Endothelial cell of umbilical vein (primary cell): ENCODE results near the gene SPARC. TPM values are rescaled to one million over a fixed set of nuclear protein-coding genes. Genes with fewer than 3 reads are reported as not detected.

Source experiments
- BruUV-seq: library from RNA; stranded (reverse); fragments of 400-500 nt; replicated peaks from 2 replicates; lab custom pipeline; 2021; lab: Mats Ljungman, UMichigan
- CTCF ChIA-PET: fragments of 300-600, 350-600 bp; sonication (Branson Sonifier 250); formaldehyde crosslinking; loops from one replicate; lab custom pipeline; 2021; ENCODE audit warnings: antibody characterized with exemption, inconsistent platforms; lab: Charles Lee
- POLR2A ChIA-PET: fragments of 300-600, 350-600 bp; sonication (Branson Sonifier 250); formaldehyde crosslinking; loops from one replicate; lab custom pipeline; 2021; ENCODE audit warnings: antibody characterized with exemption, inconsistent platforms; lab: Charles Lee
- DNase-seq: peaks from one replicate; pipeline ENCODE4 v3.0.0-alpha.2; 2011; ENCODE audit warnings: low read depth, low spot score
- FAIRE-seq: peaks from 2 replicates; lab custom pipeline; 2011; peaks lifted over from hg19 to GRCh38; lab: Jason Lieb, UNC
- H2AFZ ChIP-seq: 2 replicates; pipeline ENCODE4 v1.6.0; 2012; ENCODE audit warnings: low read depth, low read length, control low read depth, inconsistent platforms
- H3K27ac ChIP-seq: 2 replicates; pipeline ENCODE4 v1.5.1; 2011; ENCODE audit warnings: low read depth, mild to moderate bottlenecking, control low read depth, low read length, moderate library complexity; ENCODE audit not compliant: insufficient read depth
- H3K27me3 ChIP-seq, 2 experiments: 2 replicates each; pipeline versions ENCODE4 v1.6.0 to v1.6.1; 2011; ENCODE audit warnings: low read length in 2 of 2, mixed read lengths in 1 of 2; ENCODE audit not compliant: control insufficient read depth in 2 of 2, insufficient read depth in 2 of 2
- H3K36me3 ChIP-seq, 2 experiments: 2 replicates in 1 of 2; 3 replicates in 1 of 2; pipeline ENCODE4 v1.5.1; 2011; ENCODE audit warnings: low read length in 2 of 2, mild to moderate bottlenecking in 1 of 2, moderate library complexity in 1 of 2; ENCODE audit not compliant: control insufficient read depth in 2 of 2, insufficient read depth in 2 of 2; ENCODE audit errors: extremely low read depth in 1 of 2
- H3K4me1 ChIP-seq: 3 replicates; pipeline ENCODE4 v1.5.1; 2011; ENCODE audit warnings: mild to moderate bottlenecking, low read length; ENCODE audit not compliant: control insufficient read depth, insufficient read depth; ENCODE audit errors: extremely low read depth
- H3K4me2 ChIP-seq: 2 replicates; pipeline ENCODE4 v1.6.1; 2011; ENCODE audit warnings: low read length, control low read depth, mixed read lengths; ENCODE audit not compliant: insufficient read depth
- H3K4me3 ChIP-seq, 3 experiments: fragments of 200-600 bp in 1 of 3; sonication (generic), shearing (Covaris generic) in 1 of 3; replicated peaks in 1 of 3; 2 replicates each; pipeline ENCODE4 v1.5.1; 2011 to 2016; ENCODE audit warnings: control low read depth in 3 of 3, low read length in 3 of 3, mild to moderate bottlenecking in 2 of 3, inconsistent platforms in 1 of 3, low read depth in 1 of 3, moderate library complexity in 1 of 3; ENCODE audit not compliant: insufficient read depth in 1 of 3
- H3K79me2 ChIP-seq: 2 replicates; pipeline ENCODE4 v1.6.0; 2012; ENCODE audit warnings: low read length, inconsistent platforms; ENCODE audit not compliant: control insufficient read depth, insufficient read depth
- H3K9ac ChIP-seq: replicated peaks from 2 replicates; pipeline ENCODE3; 2011; ENCODE audit warnings: low read length, control low read depth; ENCODE audit not compliant: insufficient read depth; ENCODE audit errors: extremely low read depth
- H3K9me1 ChIP-seq: replicated peaks from 3 replicates; pipeline ENCODE4 v1.6.0; 2011; ENCODE audit warnings: mild to moderate bottlenecking, low read length; ENCODE audit not compliant: control insufficient read depth, insufficient read depth; ENCODE audit errors: extremely low read depth
- H3K9me3 ChIP-seq: replicated peaks from 2 replicates; pipeline ENCODE4 v1.5.1; 2012; ENCODE audit warnings: low read length, inconsistent platforms; ENCODE audit not compliant: control insufficient read depth, insufficient read depth
- H4K20me1 ChIP-seq: replicated peaks from 2 replicates; pipeline ENCODE3; 2011; ENCODE audit warnings: mild to moderate bottlenecking, low read length; ENCODE audit not compliant: control insufficient read depth, insufficient read depth; ENCODE audit errors: extremely low read depth
- CTCF ChIP-seq, 2 donors: IDR thresholded peaks; 1 replicate in 1 of 2; 2 replicates in 1 of 2; pipeline ENCODE4 v1.5.1; 2011; ENCODE audit warnings: low read length in 2 of 2, mild to moderate bottlenecking in 2 of 2, moderate library complexity in 2 of 2, control low read depth in 1 of 2, inconsistent platforms in 1 of 2, low read depth in 1 of 2; ENCODE audit not compliant: insufficient read depth in 1 of 2; ENCODE audit errors: extremely low read depth in 1 of 2
- EZH2 ChIP-seq: IDR thresholded peaks from 2 replicates; pipeline ENCODE4 v1.6.1; 2012; ENCODE audit warnings: borderline replicate concordance, low read depth, mild to moderate bottlenecking, moderate library complexity, low read length, inconsistent platforms; ENCODE audit not compliant: severe bottlenecking
- FOS ChIP-seq: IDR thresholded peaks from 2 replicates; pipeline ENCODE4 v1.6.1; 2011; ENCODE audit warnings: mild to moderate bottlenecking, low read length, moderate library complexity, borderline replicate concordance; ENCODE audit not compliant: insufficient read depth
- GATA2 ChIP-seq: IDR thresholded peaks from 2 replicates; pipeline ENCODE4 v1.7.0; 2011; ENCODE audit warnings: low read depth, mild to moderate bottlenecking, moderate library complexity, mixed read lengths, low read length; ENCODE audit not compliant: insufficient read length, insufficient read depth
- JUN ChIP-seq: IDR thresholded peaks from 2 replicates; pipeline ENCODE4 v1.6.1; 2011; ENCODE audit warnings: borderline replicate concordance, low read depth; ENCODE audit not compliant: insufficient read length, insufficient read depth
- MYC ChIP-seq: IDR thresholded peaks from one replicate; pipeline ENCODE4 v1.6.1; 2011; ENCODE audit warnings: mild to moderate bottlenecking, low read depth, low read length
- POLR2AphosphoS5 ChIP-seq: IDR thresholded peaks from 2 replicates; pipeline ENCODE4 v1.6.1; 2012; ENCODE audit warnings: low read depth, mild to moderate bottlenecking, control low read depth, low read length, moderate library complexity; ENCODE audit not compliant: insufficient read depth
- dilution Hi-C: fragments of 300-500 bp; cut with MboI; formaldehyde crosslinking; loops from one replicate; pipeline ENCODE4 v1.15.0; 2019; ENCODE audit warnings: low sequenced_read_pairs; ENCODE audit not compliant: extremely low pct_ligation_motif_present
- intact Hi-C: fragments of 100-400 bp; cut with micrococcal nuclease; formaldehyde crosslinking; loops from one replicate; pipeline ENCODE4 v1.10.0; 2022
- polyA plus RNA-seq, 4 experiments: library from polyadenylated mRNA; depleted of rRNA in 3 of 4; stranded (reverse) in 3 of 4; unstranded in 1 of 4; fragments of >200 nt; gene quantifications; 2 replicates each; pipeline versions ENCODE4 v1.2.1 to v1.2.3, GENCODE V29; 2011 to 2012; ENCODE audit warnings: missing spikeins in 1 of 4
- total RNA-seq: library from RNA; stranded (reverse); gene quantifications from 2 replicates; pipeline ENCODE4 v1.2.3, GENCODE V29; 2021

SPARC gene
- total and polyA plus RNA-seq, 2 donors (not counting 3 experiments of a cell fraction or from before 2014, with no cell fraction given), result 2,962 to 3,114 TPM

- no peak overlapping the region for H3K27ac ChIP-seq
- CTCF ChIA-PET, result interaction anchor here (1.0 to 9.5 kb wide), 4 partner anchors 10 to 63 kb away, joined by 3 to 173 read pairs (median 18); no protein-coding TSS in a partner anchor
- dilution Hi-C loops, result no loop called here
- no peaks in the 10 kb centered on the region for H3K9me3 ChIP-seq
- H3K4me3 ChIP-seq, result no peak overlapping the region
- no peak for TF ChIP-seq GATA2
- no peak for TF ChIP-seq MYC
- no peak for TF ChIP-seq EZH2
- no peak for TF ChIP-seq JUN
- no peak for TF ChIP-seq FOS
- no peak for TF ChIP-seq POLR2AphosphoS5
- no peak for TF ChIP-seq CTCF (IDR thresholded peaks at IDR 0.05; ENCODE audit: extremely low read depth in 1 of 2, insufficient read depth in 1 of 2, low read depth in 1 of 2, low read length in 2 of 2)
- BruUV-seq, result no TSS peak
- H3K9ac ChIP-seq, result no peak overlapping the region
- FAIRE-seq (no peak), DNase-seq (no peak)
- no peak overlapping the region for H3K4me2 ChIP-seq
- H3K27me3 ChIP-seq, result no peaks in the 10 kb centered on the region
- POLR2A ChIA-PET, result no interaction called here
- no peaks in the 10 kb centered on the region for H3K4me1 ChIP-seq
- no peaks in the 10 kb centered on the region for H3K36me3 ChIP-seq
- H3K9me1 ChIP-seq, result no peaks in the 10 kb centered on the region
- H4K20me1 ChIP-seq, result no peaks in the 10 kb centered on the region
- intact Hi-C loops, result no loop called here
- no peaks in the 10 kb centered on the region for H3K79me2 ChIP-seq
- no peak overlapping the region for H2AFZ ChIP-seq
These were observed 35.8 kb upstream of the SPARC start for GRCh38 chr5:151722546-151722945.
